ENCODE results near the gene AP1M2. TPM values are rescaled to one million over a fixed set of nuclear protein-coding genes. Genes with fewer than 3 reads are reported as not detected.

AP1M2 gene
- total and polyA plus RNA-seq, 2 donors (not counting 3 experiments of a cell fraction or from before 2014, with no cell fraction given) = 0.19 TPM; not detected in 1

DNA sequence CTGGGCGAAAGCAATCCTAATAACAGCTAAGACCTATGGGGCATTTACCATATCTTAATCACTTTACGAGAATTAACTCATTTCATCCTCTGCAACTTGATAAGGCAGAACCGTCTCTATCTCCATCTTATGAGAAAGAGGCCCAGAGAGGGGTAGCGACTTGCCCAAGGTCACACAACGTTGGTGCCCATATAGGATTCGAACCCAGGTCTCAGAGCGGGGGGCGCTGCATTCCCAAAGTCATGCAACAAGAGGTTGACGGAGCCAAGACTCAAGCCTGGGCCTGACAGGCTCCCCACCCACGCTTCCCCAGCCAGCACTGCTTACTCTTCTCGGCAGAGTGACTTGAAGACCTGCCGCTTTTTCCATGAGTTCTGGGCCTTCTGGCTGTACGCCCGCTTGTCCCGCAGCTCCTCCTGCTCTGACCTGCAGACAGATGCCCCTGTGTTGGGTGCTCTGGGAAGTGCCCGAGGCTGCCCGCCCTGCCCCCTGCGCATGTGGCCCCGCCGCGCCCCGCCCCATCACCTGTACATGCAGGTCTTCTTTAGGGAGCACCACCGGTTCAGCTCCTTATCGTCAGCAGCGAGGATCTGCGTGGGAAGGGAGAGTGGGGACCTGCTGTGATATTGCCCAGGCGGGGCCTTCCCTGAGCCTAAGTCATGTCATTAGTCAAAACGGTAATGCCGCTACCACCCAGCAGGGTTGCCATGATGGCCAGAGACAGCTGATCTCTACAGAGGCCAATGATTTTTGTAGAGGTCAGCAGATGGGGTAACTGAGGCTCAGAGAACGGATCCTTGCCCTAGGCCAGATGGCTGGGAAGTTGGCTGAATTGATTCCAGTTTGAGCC lies 32.1 kb downstream of the AP1M2 start:
- H3K4me2 ChIP-seq (ENCODE audit: insufficient read depth, low read length) = no peak overlapping the region
- BruUV-seq (replicated peaks) = no TSS peak
- H2AFZ ChIP-seq (ENCODE audit: low read depth, low read length) = no peak overlapping the region
- DNase-seq (ENCODE audit: low read depth, low spot score) = no peak
- intact Hi-C loops (cut with micrococcal nuclease) (no loop called here), dilution Hi-C loops (cut with MboI; ENCODE audit: extremely low pct_ligation_motif_present, low sequenced_read_pairs) (no loop called here)
- no peaks in the 10 kb centered on the region for H3K9me1 ChIP-seq (replicated peaks; ENCODE audit: control insufficient read depth, extremely low read depth, insufficient read depth, low read length)
- H3K79me2 ChIP-seq (ENCODE audit: control insufficient read depth, insufficient read depth, low read length) = no peaks in the 10 kb centered on the region
- H3K4me3 ChIP-seq (replicated peaks in 1 of 3; ENCODE audit: insufficient read depth in 1 of 3, low read depth in 1 of 3, low read length in 3 of 3) = no peak overlapping the region
- no peak for TF ChIP-seq JUN (IDR thresholded peaks at IDR 0.05; ENCODE audit: borderline replicate concordance, insufficient read depth, insufficient read length, low read depth)
- no peak for TF ChIP-seq CTCF (IDR thresholded peaks at IDR 0.05; ENCODE audit: extremely low read depth in 1 of 2, insufficient read depth in 1 of 2, low read depth in 1 of 2, low read length in 2 of 2)
- TF ChIP-seq FOS (IDR thresholded peaks at IDR 0.05; ENCODE audit: borderline replicate concordance, insufficient read depth, low read length) = no peak
- no peak for TF ChIP-seq EZH2 (IDR thresholded peaks at IDR 0.05; ENCODE audit: borderline replicate concordance, low read depth, low read length, severe bottlenecking)
- no peak for TF ChIP-seq GATA2 (IDR thresholded peaks at IDR 0.05; ENCODE audit: insufficient read depth, insufficient read length, low read depth, low read length)
- no peak for TF ChIP-seq MAX (IDR thresholded peaks at IDR 0.05; ENCODE audit: insufficient read depth, insufficient read length)
- no peak for TF ChIP-seq MYC (IDR thresholded peaks at IDR 0.05; ENCODE audit: low read depth, low read length)
- no peak for TF ChIP-seq POLR2A (IDR thresholded peaks at IDR 0.05; ENCODE audit: low read depth, low read length)
- TF ChIP-seq POLR2AphosphoS5 (IDR thresholded peaks at IDR 0.05; ENCODE audit: insufficient read depth, low read depth, low read length) = no peak
- ChIA-PET POLR2A (no interaction called here), CTCF (interaction anchor here (0.8 to 1.4 kb wide), 5 partner anchors 11 to 145 kb away, joined by 3 to 6 read pairs (median 4); partner anchors contain the start of gene KRI1)
- H3K9me3 ChIP-seq (replicated peaks; ENCODE audit: control insufficient read depth, insufficient read depth, low read length) = no peaks in the 10 kb centered on the region
- no peaks in the 10 kb centered on the region for H4K20me1 ChIP-seq (replicated peaks; ENCODE audit: control insufficient read depth, extremely low read depth, insufficient read depth, low read length)
- H3K9ac ChIP-seq (replicated peaks; ENCODE audit: extremely low read depth, insufficient read depth, low read length) = no peak overlapping the region
- no peaks in the 10 kb centered on the region for H3K4me1 ChIP-seq (ENCODE audit: control insufficient read depth, extremely low read depth, insufficient read depth, low read length)
- no peak overlapping the region for H3K27ac ChIP-seq (ENCODE audit: insufficient read depth, low read depth, low read length)
- H3K36me3 ChIP-seq (ENCODE audit: control insufficient read depth in 2 of 2, extremely low read depth in 1 of 2, insufficient read depth in 2 of 2, low read length in 2 of 2) = peaks cover 7 to 44% of the 10 kb centered on the region in 2 experiments
- H3K27me3 ChIP-seq (ENCODE audit: control insufficient read depth in 2 of 2, insufficient read depth in 2 of 2, low read length in 2 of 2) = no peaks in the 10 kb centered on the region
- no peak for FAIRE-seq

Measured in endothelial cell of umbilical vein (primary cell).